Endodermal cell (in vitro differentiated cells): Measurements from ENCODE around the gene ST8SIA5. TPM values are rescaled to one million over a fixed set of nuclear protein-coding genes. Genes with fewer than 3 reads are reported as not detected.

ENCODE experiments used
- DNase-seq: peaks from one replicate; pipeline ENCODE4 v3.0.0-alpha.2; 2017
- H3K27ac ChIP-seq: 2 replicates; pipeline ENCODE4 v1.5.1; 2013; ENCODE audit warnings: mild to moderate bottlenecking, low read depth, low read length, moderate library complexity
- H3K27me3 ChIP-seq: 2 replicates; pipeline ENCODE4 v1.6.1; 2013; ENCODE audit warnings: mild to moderate bottlenecking, low read length, moderate library complexity; ENCODE audit not compliant: insufficient read depth, control insufficient read depth, poor library complexity, severe bottlenecking
- H3K36me3 ChIP-seq: 2 replicates; pipeline ENCODE4 v1.7.0; 2013; ENCODE audit warnings: mild to moderate bottlenecking, low read length, moderate library complexity; ENCODE audit not compliant: control insufficient read depth, insufficient read depth
- H3K4me1 ChIP-seq: one replicate; pipeline ENCODE4 v1.7.0; 2013; ENCODE audit warnings: low read length; ENCODE audit not compliant: control insufficient read depth, insufficient read depth
- H3K4me3 ChIP-seq: 2 replicates; pipeline ENCODE4 v1.5.1; 2013; ENCODE audit warnings: mild to moderate bottlenecking, low read length, moderate library complexity
- H3K9ac ChIP-seq: 2 replicates; pipeline ENCODE4 v1.6.1; 2013; ENCODE audit warnings: mild to moderate bottlenecking, low read length, moderate library complexity; ENCODE audit not compliant: poor library complexity, severe bottlenecking; ENCODE audit errors: extremely low read depth
- H3K9me3 ChIP-seq: 2 replicates; pipeline ENCODE4 v1.6.1; 2013; ENCODE audit warnings: mild to moderate bottlenecking, low read length, moderate library complexity; ENCODE audit not compliant: control insufficient read depth
- H3K27ac Mint-ChIP-seq: 2 replicates; pipeline ENCODE4 v1.8.0; 2020; ENCODE audit warnings: mixed read lengths
- H3K27me3 Mint-ChIP-seq: 2 replicates; pipeline ENCODE4 v1.8.0; 2021; ENCODE audit warnings: mild to moderate bottlenecking, mixed read lengths; ENCODE audit not compliant: insufficient read depth
- H3K36me3 Mint-ChIP-seq: 2 replicates; pipeline ENCODE4 v1.8.0; 2020; ENCODE audit warnings: low read depth, mixed read lengths
- H3K4me1 Mint-ChIP-seq: 2 replicates; pipeline ENCODE4 v1.8.0; 2020; ENCODE audit warnings: mixed read lengths
- H3K4me3 Mint-ChIP-seq: 2 replicates; pipeline ENCODE4 v1.8.0; 2020; ENCODE audit warnings: mild to moderate bottlenecking, moderate library complexity, mixed read lengths
- H3K9me3 Mint-ChIP-seq: 2 replicates; pipeline ENCODE4 v1.8.0; 2020; ENCODE audit warnings: mild to moderate bottlenecking, mixed read lengths
- WGBS, 2 experiments: methylation state at CpG; one replicate each; pipeline versions ENCODE4 v1.1.5 to v1.1.7; 2013; ENCODE audit warnings: missing lambda C conversion rate in 2 of 2, mixed read lengths in 1 of 2; ENCODE audit not compliant: insufficient coverage in 1 of 2, insufficient read length in 1 of 2; 5-methylcytosine and 5-hydroxymethylcytosine counted together
- total RNA-seq, 2 donors: library from RNA; stranded (reverse); fragmentation: NEBNext Ultra II Directional in 1 of 2; extraction: Animal tissue kit (Norgen Biotek cat#: 25700) in 1 of 2; gene quantifications; 2 replicates in 1 of 2; 3 replicates in 1 of 2; pipeline ENCODE4 v1.2.1, GENCODE V29; 2021
- TF ChIP-seq, protein P1 (sequence below): fragments of 200-600 bp; sonication (generic); conservative IDR thresholded peaks from 2 replicates; pipeline ENCODE4 v1.5.0; 2021; ENCODE audit warnings: antibody characterized with exemption, mild to moderate bottlenecking

Gene ST8SIA5
- total RNA-seq, 2 donors from 2014 or later: 0.24 to 0.73 TPM

DNA sequence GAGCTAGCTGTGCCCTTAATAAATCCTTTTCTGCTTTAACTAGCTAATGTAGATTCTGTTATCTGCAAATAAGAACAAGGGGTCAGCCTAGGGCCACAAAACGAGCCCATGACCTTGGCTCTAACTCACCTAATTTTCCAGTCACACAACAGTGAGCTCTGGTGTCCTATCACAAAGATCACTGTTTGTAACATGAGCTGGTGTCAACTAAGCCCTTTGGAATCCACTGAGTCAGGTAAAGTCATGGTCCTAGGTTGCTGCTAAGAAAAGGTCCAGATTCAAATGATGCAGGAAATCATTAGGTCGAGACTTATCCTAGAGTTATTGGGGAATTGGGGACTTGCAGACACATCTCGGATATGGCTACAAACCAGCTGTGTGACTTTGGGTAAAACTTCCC lies 49.9 kb downstream of the ST8SIA5 start:
- TF ChIP-seq, protein P1, sequence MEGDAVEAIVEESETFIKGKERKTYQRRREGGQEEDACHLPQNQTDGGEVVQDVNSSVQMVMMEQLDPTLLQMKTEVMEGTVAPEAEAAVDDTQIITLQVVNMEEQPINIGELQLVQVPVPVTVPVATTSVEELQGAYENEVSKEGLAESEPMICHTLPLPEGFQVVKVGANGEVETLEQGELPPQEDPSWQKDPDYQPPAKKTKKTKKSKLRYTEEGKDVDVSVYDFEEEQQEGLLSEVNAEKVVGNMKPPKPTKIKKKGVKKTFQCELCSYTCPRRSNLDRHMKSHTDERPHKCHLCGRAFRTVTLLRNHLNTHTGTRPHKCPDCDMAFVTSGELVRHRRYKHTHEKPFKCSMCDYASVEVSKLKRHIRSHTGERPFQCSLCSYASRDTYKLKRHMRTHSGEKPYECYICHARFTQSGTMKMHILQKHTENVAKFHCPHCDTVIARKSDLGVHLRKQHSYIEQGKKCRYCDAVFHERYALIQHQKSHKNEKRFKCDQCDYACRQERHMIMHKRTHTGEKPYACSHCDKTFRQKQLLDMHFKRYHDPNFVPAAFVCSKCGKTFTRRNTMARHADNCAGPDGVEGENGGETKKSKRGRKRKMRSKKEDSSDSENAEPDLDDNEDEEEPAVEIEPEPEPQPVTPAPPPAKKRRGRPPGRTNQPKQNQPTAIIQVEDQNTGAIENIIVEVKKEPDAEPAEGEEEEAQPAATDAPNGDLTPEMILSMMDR: no peak
- Mint-ChIP-seq H3K27ac (no peak overlapping the region), H3K9me3 (no peaks in the 10 kb centered on the region), H3K27me3 (peaks cover 2% of the 10 kb centered on the region), H3K4me3 (no peak overlapping the region), H3K4me1 (peaks cover 11% of the 10 kb centered on the region), H3K36me3 (no peaks in the 10 kb centered on the region)
- Histone ChIP-seq H3K9me3 (no peaks in the 10 kb centered on the region), H3K4me1 (no peaks in the 10 kb centered on the region), H3K36me3 (no peaks in the 10 kb centered on the region), H3K27me3 (no peaks in the 10 kb centered on the region), H3K4me3 (no peak overlapping the region), H3K9ac (no peak overlapping the region), H3K27ac (no peak overlapping the region)
- DNase-seq: no peak
- 83 to 100% methylated on average over 1 to 3 of the region's 3 CpGs for whole genome bisulfite sequencing, 2 experiments

GRCh38 chr18:46705521-46705920 lies 51.3 kb downstream of the ST8SIA5 start:
- Histone ChIP-seq H3K27me3 (no peaks in the 10 kb centered on the region), H3K27ac (no peak overlapping the region), H3K4me3 (no peak overlapping the region), H3K36me3 (no peaks in the 10 kb centered on the region), H3K9ac (no peak overlapping the region), H3K9me3 (no peaks in the 10 kb centered on the region), H3K4me1 (no peaks in the 10 kb centered on the region)
- H3K4me3 Mint-ChIP-seq: no peak overlapping the region
- peaks cover 11% of the 10 kb centered on the region for H3K4me1 Mint-ChIP-seq
- H3K27ac Mint-ChIP-seq: no peak overlapping the region
- DNase-seq: peak; percentile 74
- H3K9me3 Mint-ChIP-seq: no peaks in the 10 kb centered on the region
- H3K36me3 Mint-ChIP-seq: no peaks in the 10 kb centered on the region
- TF ChIP-seq, protein P1: no peak
- H3K27me3 Mint-ChIP-seq: no peaks in the 10 kb centered on the region
- WGBS, 2 experiments: 70 to 78% methylated on average over 1 to 5 of the region's 5 CpGs

- H3K9ac ChIP-seq: no peak overlapping the region
- Mint-ChIP-seq H3K9me3 (no peaks in the 10 kb centered on the region), H3K27ac (no peak overlapping the region), H3K36me3 (no peaks in the 10 kb centered on the region), H3K4me3 (no peak overlapping the region), H3K4me1 (peaks cover 11% of the 10 kb centered on the region), H3K27me3 (no peaks in the 10 kb centered on the region)
- 86 to 90% methylated on average over 3 to 4 of the region's 4 CpGs for WGBS, 2 experiments
- no peaks in the 10 kb centered on the region for H3K27me3 ChIP-seq
- TF ChIP-seq, protein P1: no peak
- no peak overlapping the region for H3K4me3 ChIP-seq
- no peak for DNase-seq
- no peaks in the 10 kb centered on the region for H3K9me3 ChIP-seq
- H3K27ac ChIP-seq: no peak overlapping the region
- H3K4me1 ChIP-seq: no peaks in the 10 kb centered on the region
- no peaks in the 10 kb centered on the region for H3K36me3 ChIP-seq
These were observed 52.0 kb downstream of the ST8SIA5 start for GRCh38 chr18:46704816-46705215.
